WTC11 (cell line): ENCODE data around the gene GIPC3. TPM values are rescaled to one million over a fixed set of nuclear protein-coding genes. Genes with fewer than 3 reads are reported as not detected.

ENCODE experiments used
- ARID4B ChIP-seq: sonication (generic); formaldehyde crosslinking; IDR thresholded peaks from 2 replicates; pipeline ENCODE4 v1.8.0; 2023; ENCODE audit warnings: missing genetic modification reagents, mild to moderate bottlenecking, borderline replicate concordance
- ATF2 ChIP-seq: sonication (generic); formaldehyde crosslinking; IDR thresholded peaks from 2 replicates; pipeline ENCODE4 v1.8.1; 2022; ENCODE audit warnings: low read depth, missing genetic modification reagents, borderline replicate concordance
- CDX4 ChIP-seq: fragments of 250-450 bp; sonication (Bioruptor Pico); IDR thresholded peaks from 2 replicates; pipeline ENCODE4 v1.9.0; 2021; ENCODE audit warnings: moderate library complexity, mild to moderate bottlenecking, inconsistent platforms, borderline replicate concordance
- CREM ChIP-seq: sonication (generic); formaldehyde crosslinking; IDR thresholded peaks from 2 replicates; pipeline ENCODE4 v1.8.1; 2022; ENCODE audit warnings: mild to moderate bottlenecking, missing genetic modification reagents, moderate library complexity
- E2F5 ChIP-seq: sonication (generic); formaldehyde crosslinking; IDR thresholded peaks from 2 replicates; pipeline ENCODE4 v1.8.1; 2022; ENCODE audit warnings: mild to moderate bottlenecking, moderate library complexity, missing genetic modification reagents
- EMX1 ChIP-seq: fragments of 250-450 bp; sonication (Bioruptor Pico); IDR thresholded peaks from 2 replicates; pipeline ENCODE4 v1.8.0; 2021; ENCODE audit warnings: mild to moderate bottlenecking
- FOXJ3 ChIP-seq: sonication (generic); formaldehyde crosslinking; IDR thresholded peaks from 2 replicates; pipeline ENCODE4 v1.9.0; 2021; ENCODE audit warnings: missing genetic modification reagents, mild to moderate bottlenecking, borderline replicate concordance
- FOXK1 ChIP-seq: sonication (generic); formaldehyde crosslinking; IDR thresholded peaks from 2 replicates; pipeline ENCODE4 v1.8.0; 2022; ENCODE audit warnings: mild to moderate bottlenecking, moderate library complexity, missing genetic modification reagents
- JAZF1 ChIP-seq: fragments of 250-450 bp; sonication (Bioruptor Pico); IDR thresholded peaks from 2 replicates; pipeline ENCODE4 v1.9.0; 2021; ENCODE audit warnings: moderate library complexity, mild to moderate bottlenecking, inconsistent platforms
- KAT7 ChIP-seq: sonication (generic); formaldehyde crosslinking; IDR thresholded peaks from 2 replicates; pipeline ENCODE4 v1.8.1; 2023; ENCODE audit warnings: missing genetic modification reagents, mild to moderate bottlenecking, borderline replicate concordance
- MYBL2 ChIP-seq: sonication (generic); formaldehyde crosslinking; IDR thresholded peaks from 2 replicates; pipeline ENCODE4 v1.8.1; 2023; ENCODE audit warnings: mild to moderate bottlenecking, moderate library complexity, missing genetic modification reagents
- NFYB ChIP-seq: sonication (generic); formaldehyde crosslinking; conservative IDR thresholded peaks from 2 replicates; pipeline ENCODE4 v1.8.0; 2022; ENCODE audit warnings: low read depth, missing genetic modification reagents
- NR2C2 ChIP-seq: sonication (generic); formaldehyde crosslinking; IDR thresholded peaks from 2 replicates; pipeline ENCODE4 v1.8.0; 2022; ENCODE audit warnings: mild to moderate bottlenecking, missing genetic modification reagents
- SMAD3 ChIP-seq: sonication (generic); formaldehyde crosslinking; IDR thresholded peaks from 2 replicates; pipeline ENCODE4 v1.8.0; 2022; ENCODE audit warnings: missing genetic modification reagents, mild to moderate bottlenecking, borderline replicate concordance
- STAT6 ChIP-seq: sonication (generic); formaldehyde crosslinking; conservative IDR thresholded peaks from 2 replicates; pipeline ENCODE4 v1.8.1; 2023; ENCODE audit warnings: mild to moderate bottlenecking, low read depth, missing genetic modification reagents, moderate library complexity
- TEAD1 ChIP-seq: sonication (generic); formaldehyde crosslinking; IDR thresholded peaks from 2 replicates; pipeline ENCODE4 v1.8.0; 2022; ENCODE audit warnings: mild to moderate bottlenecking, missing genetic modification reagents
- TEAD4 ChIP-seq: sonication (generic); formaldehyde crosslinking; IDR thresholded peaks from 2 replicates; pipeline ENCODE4 v1.8.0; 2022; ENCODE audit warnings: mild to moderate bottlenecking, missing genetic modification reagents
- USF1 ChIP-seq: sonication (generic); formaldehyde crosslinking; IDR thresholded peaks from 2 replicates; pipeline ENCODE4 v1.8.0; 2022; ENCODE audit warnings: mild to moderate bottlenecking, missing genetic modification reagents
- ZNF232 ChIP-seq: sonication (generic); formaldehyde crosslinking; IDR thresholded peaks from 2 replicates; pipeline ENCODE4 v1.8.0; 2022; ENCODE audit warnings: mild to moderate bottlenecking, missing genetic modification reagents
- ZNF416 ChIP-seq: fragments of 250-450 bp; sonication (Bioruptor Pico); IDR thresholded peaks from 2 replicates; pipeline ENCODE4 v1.9.0; 2021; ENCODE audit warnings: mild to moderate bottlenecking, inconsistent platforms
- total RNA-seq: library from RNA; stranded (reverse); gene quantifications from 3 replicates; pipeline ENCODE4 v1.2.3, GENCODE V29; 2021

GIPC3 gene
- total RNA-seq, 1 experiment from 2014 or later = 1.0 TPM

GRCh38 chr19:3626473-3627350 is 41.4 kb downstream of the GIPC3 start, which contains the start of gene CACTIN (continued):
- peak; percentile 57; the same call in 1 of the 2 replicates for TF ChIP-seq NFYB (CRISPR knock-in tag)
- no peak for TF ChIP-seq CDX4
- peak; percentile 63; the same call in 1 of the 2 replicates for TF ChIP-seq SMAD3
- TF ChIP-seq MYBL2 = peak; percentile 76; the same call in 1 of the 2 replicates
- TF ChIP-seq STAT6 = no peak
- TF ChIP-seq CREM (CRISPR knock-in tag) = peak; percentile 75
- TF ChIP-seq TEAD4 (CRISPR knock-in tag) = no peak
- TF ChIP-seq USF1 (CRISPR knock-in tag) = peak; percentile 37; the same call in 1 of the 2 replicates
- TF ChIP-seq ARID4B (CRISPR knock-in tag) = peak; percentile 89; the same call in 1 of the 2 replicates
- TF ChIP-seq E2F5 (CRISPR knock-in tag) = peak; percentile 64; the same call in 1 of the 2 replicates
- TF ChIP-seq ATF2 (CRISPR knock-in tag) = no peak; the same call in 1 of the 2 replicates
- TF ChIP-seq ZNF232 (CRISPR knock-in tag) = no peak
- no peak for TF ChIP-seq JAZF1 (CRISPR knock-in tag)
- no peak for TF ChIP-seq FOXJ3 (CRISPR knock-in tag)
- TF ChIP-seq NR2C2 (CRISPR knock-in tag) = no peak
- peak; percentile 96 for TF ChIP-seq FOXK1 (CRISPR knock-in tag)
- no peak for TF ChIP-seq EMX1 (CRISPR knock-in tag)
- TF ChIP-seq TEAD1 = 0 out of 2 replicates have a peak, but pooled peaks have one; percentile 18
- TF ChIP-seq ZNF416 (CRISPR knock-in tag) = peak; percentile 84
- 0 out of 2 replicates have a peak, but pooled peaks have one; percentile 84 for TF ChIP-seq KAT7 (CRISPR knock-in tag)
